Activated CD4-positive, alpha-beta T cell treated with anti-CD3 and anti-CD28 coated beads for 36 hours (primary cell): Measurements from ENCODE around the gene ABHD17A. TPM values are rescaled to one million over a fixed set of nuclear protein-coding genes. Genes with fewer than 3 reads are reported as not detected.
A peak's percentile ranks its signal among the peaks of the same experiment; 100 is the strongest.

Experiments
- ATAC-seq: fragments of 200-7000 bp; cut with Tn5 transposase; one replicate; pipeline ENCODE4 v1.10.0; 2021; ENCODE audit warnings: mild to moderate bottlenecking, moderate library complexity
- CTCF ChIA-PET: fragments of 350-600 bp; sonication (Branson Sonifier 250); formaldehyde crosslinking; loops from one replicate; lab custom pipeline; 2021; ENCODE audit warnings: antibody characterized with exemption; lab: Charles Lee
- POLR2A ChIA-PET: fragments of 350-600 bp; sonication (Branson Sonifier 250); formaldehyde crosslinking; loops from one replicate; lab custom pipeline; 2021; ENCODE audit warnings: antibody characterized with exemption, inconsistent platforms; lab: Charles Lee
- DNase-seq: peaks from one replicate; pipeline ENCODE4 v3.0.0-alpha.2; 2020
- H3K27ac Mint-ChIP-seq: one replicate; pipeline ENCODE4 v1.8.0; 2021; ENCODE audit warnings: mixed read lengths
- H3K27me3 Mint-ChIP-seq: one replicate; pipeline ENCODE4 v1.8.0; 2021; ENCODE audit warnings: mixed read lengths
- H3K36me3 Mint-ChIP-seq: one replicate; pipeline ENCODE4 v1.8.0; 2021; ENCODE audit warnings: low read depth, mixed read lengths
- H3K4me1 Mint-ChIP-seq: one replicate; pipeline ENCODE4 v1.8.0; 2021; ENCODE audit warnings: mixed read lengths
- H3K4me3 Mint-ChIP-seq: one replicate; pipeline ENCODE4 v1.8.0; 2021; ENCODE audit warnings: mild to moderate bottlenecking, moderate library complexity, mixed read lengths
- H3K9me3 Mint-ChIP-seq: one replicate; pipeline ENCODE4 v1.8.0; 2021; ENCODE audit warnings: low read depth, mixed read lengths
- intact Hi-C, 2 experiments: fragments of 100-400 bp; cut with DNase I in 1 of 2; cut with micrococcal nuclease in 1 of 2; formaldehyde crosslinking; loops; one replicate each; pipeline versions ENCODE4 v1.14.2 to v1.15.1; 2022 to 2024; cut with DNase I, micrococcal nuclease
- total RNA-seq, 2 experiments: library from RNA; stranded (reverse); gene quantifications; one replicate each; pipeline ENCODE4 v1.2.3, GENCODE V29; 2021

The ABHD17A gene
- total RNA-seq, 2 experiments from 2014 or later: 84.5 to 88.5 TPM

DNA sequence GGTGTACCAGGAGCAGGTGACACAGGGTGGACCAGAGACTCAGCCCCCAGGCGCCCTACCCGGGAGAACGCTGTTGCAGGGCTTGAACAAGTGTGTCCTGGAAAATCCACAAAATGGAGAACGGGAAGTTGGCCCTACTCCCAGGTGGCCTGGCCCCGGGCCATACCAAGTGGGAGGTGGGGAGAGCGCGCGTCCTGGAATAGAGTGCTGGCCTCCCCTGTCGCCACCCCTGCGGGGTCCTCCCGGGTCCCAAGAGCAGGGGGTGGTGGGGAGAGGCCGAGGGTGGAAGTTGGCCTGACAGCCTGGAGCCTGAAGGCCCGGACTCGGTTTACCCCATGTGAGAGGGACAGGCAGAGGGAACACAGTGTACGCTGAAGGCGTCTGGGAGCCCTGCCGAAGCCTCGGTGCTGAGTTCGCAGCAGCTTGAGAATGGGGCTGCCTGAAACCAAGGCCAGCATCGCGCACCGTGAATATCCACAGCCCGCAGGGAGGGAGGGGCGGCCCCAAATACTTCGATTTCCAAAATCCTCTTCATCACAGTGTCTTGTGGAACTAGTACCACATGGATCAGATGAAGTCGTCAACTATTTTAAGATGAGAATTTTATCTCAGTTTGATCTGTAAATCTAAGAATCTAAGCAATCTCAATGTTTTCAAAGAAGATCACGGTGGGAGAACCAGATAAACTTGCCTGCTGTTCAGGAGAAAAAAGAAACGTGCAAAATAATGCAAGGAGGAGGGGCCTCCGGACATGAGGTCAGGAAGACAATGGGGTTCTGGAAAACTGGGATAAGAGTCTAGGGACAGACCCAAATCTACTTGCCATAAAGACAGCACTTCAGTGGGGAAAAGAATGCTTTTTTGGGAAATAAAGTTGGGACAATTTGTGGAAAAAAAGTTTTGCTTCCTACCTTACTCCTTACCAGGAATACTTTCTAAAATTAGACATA is 11.5 kb downstream of the ABHD17A start:
- peaks cover 30% of the 10 kb centered on the region for H3K36me3 Mint-ChIP-seq
- ChIA-PET POLR2A (no interaction called here), CTCF (interaction anchor here (0.8 kb wide), 1 partner anchor 687 kb away, joined by 4 read pairs; no protein-coding TSS in a partner anchor)
- ATAC-seq (no peak), DNase-seq (no peak)
- peaks cover 26% of the 10 kb centered on the region for H3K4me1 Mint-ChIP-seq
- no peaks in the 10 kb centered on the region for H3K9me3 Mint-ChIP-seq
- peak overlapping the region; percentile 97 for H3K27ac Mint-ChIP-seq
- no peaks in the 10 kb centered on the region for H3K27me3 Mint-ChIP-seq
- intact Hi-C loops: no loop called here
- peak overlapping the region; percentile 92 for H3K4me3 Mint-ChIP-seq

DNA sequence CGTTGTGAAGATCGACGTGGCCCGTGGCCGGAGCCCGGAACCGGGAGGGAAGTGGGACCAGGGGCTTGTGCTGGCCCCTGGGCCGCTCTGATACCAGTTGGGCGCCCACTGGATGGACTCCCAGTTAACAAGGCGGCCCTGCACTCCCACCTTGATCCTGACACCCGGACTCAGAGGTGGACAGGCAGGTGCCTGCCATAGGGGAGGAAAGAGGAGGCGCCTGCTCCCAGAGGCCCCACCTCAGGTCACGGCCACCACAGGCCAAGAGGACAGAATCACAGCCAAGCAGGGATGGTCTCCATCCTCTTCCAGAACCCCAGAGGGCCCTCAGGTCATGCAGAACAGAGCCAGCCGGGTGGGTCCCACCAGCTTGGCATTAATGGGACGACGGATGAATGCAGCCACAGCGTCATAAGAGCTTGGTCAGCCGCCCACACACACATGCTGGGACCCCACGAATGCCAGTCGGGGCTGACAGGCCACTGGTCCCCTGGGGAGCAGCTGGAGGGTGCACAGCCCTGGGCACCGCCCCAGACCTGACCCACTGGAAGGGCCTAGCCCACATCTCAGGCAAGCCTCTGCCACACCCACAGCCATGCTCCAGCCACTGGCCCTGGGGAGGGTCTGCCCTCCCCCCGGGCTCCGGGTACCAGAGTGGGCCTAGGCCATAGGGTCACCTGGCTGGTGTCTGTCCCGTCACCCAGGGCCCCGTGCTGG is 12.3 kb downstream of the ABHD17A start:
- intact Hi-C loops: no loop called here
- ChIA-PET POLR2A (interaction anchor here (0.7 kb wide), 1 partner anchor 604 kb away, joined by 8 read pairs; no protein-coding TSS in a partner anchor), CTCF (no interaction called here)
- DNase-seq (no peak), ATAC-seq (no peak)
- H3K27me3 Mint-ChIP-seq: no peaks in the 10 kb centered on the region
- H3K4me3 Mint-ChIP-seq: peak overlapping the region; percentile 92
- H3K4me1 Mint-ChIP-seq: peaks cover 28% of the 10 kb centered on the region
- peak overlapping the region; percentile 31 for H3K27ac Mint-ChIP-seq
- H3K36me3 Mint-ChIP-seq: peaks cover 32% of the 10 kb centered on the region
- H3K9me3 Mint-ChIP-seq: no peaks in the 10 kb centered on the region

DNA sequence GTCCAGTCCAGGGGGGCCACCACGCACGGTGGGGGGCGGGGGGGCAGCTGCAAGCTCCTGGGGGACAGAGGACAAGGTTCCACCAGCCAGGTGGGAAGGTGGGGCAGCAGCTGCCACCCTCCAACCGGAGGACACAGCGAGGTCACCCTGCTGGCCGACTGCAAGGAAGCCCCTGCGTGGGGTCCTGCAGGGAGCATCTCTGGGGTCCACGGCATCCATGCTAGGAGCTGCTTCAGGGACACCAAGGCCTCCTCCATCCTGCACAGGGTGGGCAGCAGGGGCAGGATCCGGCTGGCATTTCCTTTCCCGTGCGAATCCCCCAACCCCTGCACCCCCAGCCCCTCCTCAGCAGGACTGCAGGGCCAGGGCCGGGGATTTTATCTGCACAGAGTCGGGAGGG is 13.7 kb downstream of the ABHD17A start:
- H3K27ac Mint-ChIP-seq: no peak overlapping the region
- H3K36me3 Mint-ChIP-seq: peaks cover 34% of the 10 kb centered on the region
- no peak overlapping the region for H3K4me3 Mint-ChIP-seq
- ChIA-PET POLR2A (no interaction called here), CTCF (no interaction called here)
- peaks cover 30% of the 10 kb centered on the region for H3K4me1 Mint-ChIP-seq
- intact Hi-C loops: no loop called here
- no peak for ATAC-seq
- DNase-seq: no peak
- H3K27me3 Mint-ChIP-seq: no peaks in the 10 kb centered on the region
- H3K9me3 Mint-ChIP-seq: no peaks in the 10 kb centered on the region

DNA sequence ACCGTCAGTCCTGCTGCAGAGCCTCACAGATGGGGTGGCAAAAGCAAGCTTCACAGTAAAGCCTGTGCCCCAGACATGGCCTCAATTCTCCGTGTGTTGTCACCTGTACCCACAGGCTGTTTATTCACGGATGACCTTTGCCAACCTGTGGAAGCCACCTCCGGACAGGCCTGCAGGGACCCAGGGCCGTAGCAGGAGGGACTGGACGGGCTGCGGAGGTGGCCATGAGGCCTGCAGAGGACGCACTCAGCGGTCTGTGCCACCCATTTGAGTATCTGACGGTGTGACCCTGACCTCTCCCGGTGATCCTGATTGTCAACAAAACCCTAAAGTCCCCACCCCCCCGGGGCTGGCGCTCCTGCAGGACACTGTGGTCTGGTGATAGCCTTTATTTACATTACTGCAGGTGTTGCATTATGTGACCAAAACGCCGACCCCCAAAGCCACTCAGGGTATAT is 14.1 kb downstream of the ABHD17A start:
- no peaks in the 10 kb centered on the region for H3K27me3 Mint-ChIP-seq
- POLR2A ChIA-PET: no interaction called here
- H3K9me3 Mint-ChIP-seq: no peaks in the 10 kb centered on the region
- H3K4me1 Mint-ChIP-seq: peaks cover 26% of the 10 kb centered on the region
- no peak overlapping the region for H3K27ac Mint-ChIP-seq
- peaks cover 33% of the 10 kb centered on the region for H3K36me3 Mint-ChIP-seq
- intact Hi-C loops: no loop called here
- CTCF ChIA-PET: no interaction called here
- DNase-seq: no peak
- ATAC-seq: no peak
- H3K4me3 Mint-ChIP-seq: no peak overlapping the region

DNA sequence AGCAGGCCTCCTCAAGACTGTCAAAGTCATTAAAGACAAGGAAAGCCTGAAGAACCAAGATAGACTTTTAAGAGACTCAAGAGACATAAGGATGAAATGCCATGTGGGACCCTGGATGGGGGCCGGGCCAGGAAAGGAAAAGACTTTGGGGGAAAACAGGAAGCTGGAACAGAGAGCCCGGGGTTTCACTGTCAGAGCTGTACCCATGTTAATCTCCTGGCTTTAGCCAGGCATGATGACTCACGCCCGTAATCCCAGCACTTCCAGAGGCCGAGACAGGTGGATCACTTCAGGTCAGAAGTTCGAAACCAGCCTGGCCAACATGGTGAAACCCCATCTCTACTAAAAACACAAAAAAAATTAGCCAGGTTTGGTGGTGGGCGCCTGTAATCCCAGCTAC is 16.3 kb downstream of the ABHD17A start:
- Mint-ChIP-seq H3K4me3 (no peak overlapping the region), H3K27me3 (no peaks in the 10 kb centered on the region), H3K9me3 (no peaks in the 10 kb centered on the region), H3K4me1 (peaks cover 24% of the 10 kb centered on the region), H3K36me3 (peaks cover 20% of the 10 kb centered on the region), H3K27ac (peak overlapping the region; percentile 29)
- ATAC-seq (no peak), DNase-seq (no peak)
- CTCF ChIA-PET: interaction anchor here (1.1 kb wide), 1 partner anchor 31 kb away, joined by 3 read pairs; no protein-coding TSS in a partner anchor
- POLR2A ChIA-PET: no interaction called here
- intact Hi-C loops: no loop called here

DNA sequence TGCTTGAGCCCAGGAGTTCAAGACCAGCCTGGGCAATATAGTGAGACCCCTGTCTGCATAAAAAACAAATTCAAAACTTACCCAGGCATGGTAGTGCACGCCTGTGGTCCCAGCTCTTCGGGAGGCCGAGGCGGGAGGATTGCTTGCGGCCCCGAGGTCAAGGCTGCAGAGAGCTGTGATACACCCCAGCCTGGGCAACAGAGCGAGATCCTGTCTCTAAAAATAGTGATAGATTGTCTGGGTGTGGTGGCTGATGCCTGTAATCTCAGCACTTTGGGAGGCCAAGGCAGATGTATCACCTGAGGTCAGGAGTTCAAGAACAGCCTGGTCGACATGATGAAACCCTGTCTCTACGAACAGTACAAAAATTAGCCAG is 18.0 kb downstream of the ABHD17A start:
- peaks cover 17% of the 10 kb centered on the region for H3K4me1 Mint-ChIP-seq
- DNase-seq: no peak
- no peak overlapping the region for H3K27ac Mint-ChIP-seq
- ChIA-PET POLR2A (no interaction called here), CTCF (interaction anchor here (0.6 kb wide), 1 partner anchor 35 kb away, joined by 3 read pairs; no protein-coding TSS in a partner anchor)
- peaks cover 15% of the 10 kb centered on the region for H3K36me3 Mint-ChIP-seq
- no peak overlapping the region for H3K4me3 Mint-ChIP-seq
- intact Hi-C loops: no loop called here
- no peak for ATAC-seq
- no peaks in the 10 kb centered on the region for H3K27me3 Mint-ChIP-seq
- no peaks in the 10 kb centered on the region for H3K9me3 Mint-ChIP-seq

DNA sequence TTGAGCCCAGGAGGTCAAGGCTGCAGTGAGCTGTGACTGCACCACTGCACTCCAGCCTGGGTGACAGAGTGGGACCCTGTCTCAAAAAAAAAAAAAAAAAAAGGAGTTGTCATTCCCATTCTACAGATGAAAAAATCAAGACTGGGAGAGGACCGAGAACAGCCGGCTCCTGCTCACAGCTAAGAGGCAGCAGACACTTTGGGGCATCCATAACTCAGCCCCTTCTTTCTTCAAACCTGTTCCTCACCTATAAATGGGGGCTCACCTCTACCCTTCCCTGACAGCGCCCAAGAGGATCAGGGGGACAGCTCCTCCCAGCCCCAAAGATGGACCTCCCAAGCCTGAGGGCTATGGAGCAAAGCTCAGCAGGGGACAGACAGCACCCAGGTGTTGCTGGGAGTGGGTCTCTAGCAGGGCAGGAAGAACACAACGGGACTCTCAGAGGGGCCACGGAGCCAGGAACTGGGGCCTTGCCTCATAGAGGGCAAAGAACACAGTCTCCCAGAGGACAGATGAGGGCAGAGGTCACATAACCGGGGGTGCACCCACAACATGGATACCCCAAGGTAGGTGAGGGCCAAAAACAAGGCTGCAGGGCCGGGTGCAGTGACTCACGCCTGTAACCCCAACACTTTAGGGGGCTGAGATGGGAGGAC is 18.5 kb downstream of the ABHD17A start:
- Mint-ChIP-seq H3K36me3 (peaks cover 15% of the 10 kb centered on the region), H3K9me3 (no peaks in the 10 kb centered on the region), H3K27me3 (no peaks in the 10 kb centered on the region), H3K27ac (peak overlapping the region; percentile 29), H3K4me1 (peaks cover 17% of the 10 kb centered on the region), H3K4me3 (no peak overlapping the region)
- intact Hi-C loops: no loop called here
- no peak for DNase-seq
- ChIA-PET POLR2A (interaction anchor here (0.7 kb wide), 1 partner anchor 757 kb away, joined by 6 read pairs; no protein-coding TSS in a partner anchor), CTCF (interaction anchor here (0.6 kb wide), 1 partner anchor 36 kb away, joined by 3 read pairs; no protein-coding TSS in a partner anchor)
- no peak for ATAC-seq

DNA sequence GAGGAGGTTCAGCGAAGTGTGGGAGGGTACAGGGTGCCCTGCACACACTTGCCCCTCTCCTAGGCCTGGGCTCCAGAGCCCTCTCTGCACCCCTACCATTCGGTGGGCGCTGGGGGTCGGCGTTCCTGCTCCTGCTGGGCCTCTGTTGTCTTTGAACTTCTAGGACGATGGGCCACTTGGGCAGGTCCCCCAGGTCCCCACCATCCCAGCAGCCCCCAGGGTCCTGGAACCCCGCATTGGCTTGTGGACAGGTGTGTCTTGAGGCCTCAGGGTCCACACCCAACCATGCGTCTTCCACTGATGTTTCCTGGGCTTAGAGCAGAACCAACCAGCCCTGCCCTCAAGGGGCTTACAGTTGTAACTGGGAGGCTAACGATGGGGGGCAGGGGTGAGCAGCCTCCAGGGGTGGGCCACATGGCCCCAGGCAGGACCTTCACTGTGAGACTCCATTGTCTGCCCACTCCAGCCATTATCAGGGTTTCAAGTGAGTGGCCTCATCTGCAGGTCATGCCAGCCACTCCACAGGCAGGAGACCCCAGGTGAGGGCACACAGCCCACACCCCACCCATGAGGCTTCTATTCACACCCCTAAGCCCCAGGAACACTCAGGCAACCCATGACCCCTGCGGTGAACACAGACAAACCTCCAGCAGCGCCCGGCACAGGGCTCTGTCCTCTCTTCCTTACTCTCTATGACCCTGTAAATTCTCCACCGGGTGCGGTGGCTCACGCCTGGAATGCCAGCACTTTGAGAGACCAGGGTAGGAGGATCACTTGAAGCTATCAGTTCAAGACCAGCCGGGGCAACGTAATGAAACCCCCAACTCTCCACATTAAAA is 19.9 kb downstream of the ABHD17A start:
- no peak for DNase-seq
- peaks cover 31% of the 10 kb centered on the region for H3K4me1 Mint-ChIP-seq
- ChIA-PET CTCF (interaction anchor here (0.6 to 1.7 kb wide), 3 partner anchors 10 to 74 kb away, joined by 3 to 8 read pairs (median 3); no protein-coding TSS in a partner anchor), POLR2A (interaction anchor here (0.6 to 1.0 kb wide), 3 partner anchors 10 to 307 kb away, joined by 3 to 4 read pairs (median 3); no protein-coding TSS in a partner anchor)
- intact Hi-C loops: loop anchor here (2.0 kb wide), 2 partner anchors 39 to 177 kb away; partner anchors contain the start of genes ADAT3 (in 1 of the 2) and SCAMP4 (in 1 of the 2)
- no peaks in the 10 kb centered on the region for H3K9me3 Mint-ChIP-seq
- H3K27me3 Mint-ChIP-seq: no peaks in the 10 kb centered on the region
- H3K36me3 Mint-ChIP-seq: peaks cover 12% of the 10 kb centered on the region
- H3K4me3 Mint-ChIP-seq: peak overlapping the region; percentile 68
- ATAC-seq: no peak
- peak overlapping the region; percentile 85 for H3K27ac Mint-ChIP-seq

DNA sequence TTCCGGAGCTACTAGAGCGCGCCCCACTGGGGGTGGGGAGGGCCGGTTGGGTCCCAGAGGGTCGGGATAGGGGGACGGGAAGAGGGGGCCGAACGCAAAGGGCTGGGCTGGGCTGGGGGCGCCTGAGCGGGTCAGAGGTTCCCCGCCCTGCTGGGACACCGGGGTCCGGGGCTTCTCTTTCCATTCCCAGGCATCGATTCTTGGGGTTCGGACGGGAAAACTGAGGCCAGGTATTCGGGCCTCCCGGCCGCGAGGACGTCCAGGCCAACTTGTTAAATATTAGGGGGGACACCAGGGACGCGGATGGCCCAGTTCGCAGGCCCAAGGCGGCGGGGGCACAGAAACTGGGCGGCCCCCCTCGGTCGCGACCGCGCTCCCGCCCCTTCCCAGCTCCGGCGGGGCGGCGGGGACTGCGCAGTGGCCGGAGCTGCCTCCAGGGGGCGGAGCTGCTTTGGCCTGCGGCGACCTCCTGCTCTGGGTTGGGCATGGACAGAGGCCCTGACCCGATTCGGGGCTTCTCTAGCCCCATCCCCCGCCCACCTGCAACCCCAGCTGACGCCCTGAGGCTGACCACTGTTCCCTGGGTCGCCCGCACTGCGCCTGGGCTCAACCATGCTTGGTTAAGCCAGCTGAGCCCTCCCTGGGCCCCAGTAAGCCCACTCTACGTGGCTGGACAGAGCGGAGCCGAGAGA is 20.7 kb downstream of the ABHD17A start:
- peak; percentile 79 for DNase-seq
- ATAC-seq: peak; percentile 21
- Mint-ChIP-seq H3K4me3 (peak overlapping the region; percentile 68), H3K4me1 (peaks cover 36% of the 10 kb centered on the region), H3K9me3 (no peaks in the 10 kb centered on the region), H3K27ac (peak overlapping the region; percentile 85), H3K27me3 (no peaks in the 10 kb centered on the region), H3K36me3 (peaks cover 9% of the 10 kb centered on the region)
- CTCF ChIA-PET: interaction anchor here (0.6 to 1.7 kb wide), 3 partner anchors 10 to 27 kb away, joined by 3 to 8 read pairs (median 3); partner anchors contain the start of gene ABHD17A
- POLR2A ChIA-PET: interaction anchor here (0.9 to 1.0 kb wide), 2 partner anchors 11 to 12 kb away, joined by 3 to 4 read pairs; no protein-coding TSS in a partner anchor
- intact Hi-C loops: loop anchor here (1.0 to 5.0 kb wide), 16 partner anchors 12 to 1642 kb away; partner anchors contain the start of genes ADAT3 (in 2 of the 2), SCAMP4 (in 2 of the 2), ABHD17A (in 1 of the 2) and AP3D1 (in 1 of the 2)
